A673 (cell line): ENCODE measurements around the gene ROM1. TPM values are rescaled to one million over a fixed set of nuclear protein-coding genes. Genes with fewer than 3 reads are reported as not detected.

ENCODE experiments used
- BruUV-seq: library from RNA; stranded (reverse); fragments of 400-500 nt; replicated peaks from 2 replicates; lab custom pipeline; 2021; lab: Mats Ljungman, UMichigan
- CTCF ChIA-PET: fragments of 300-600 bp; sonication (Branson Sonifier 250); formaldehyde crosslinking; loops from one replicate; lab custom pipeline; 2022; ENCODE audit warnings: antibody characterized with exemption; lab: Charles Lee
- POLR2A ChIA-PET: fragments of 300-600 bp; sonication (Branson Sonifier 250); formaldehyde crosslinking; loops from one replicate; lab custom pipeline; 2022; ENCODE audit warnings: antibody characterized with exemption; ENCODE audit not compliant: low non-redundant PET; lab: Charles Lee
- DNase-seq: peaks from one replicate; pipeline ENCODE4 v3.0.0-alpha.2; 2015; ENCODE audit warnings: low spot score
- H3K27ac ChIP-seq: fragments of 200-600 bp; sonication (generic); 2 replicates; pipeline ENCODE4 v1.5.1; 2016; ENCODE audit warnings: mixed run types, low read depth, mild to moderate bottlenecking, mixed read lengths, antibody characterized with exemption, low read length; ENCODE audit not compliant: poor library complexity, severe bottlenecking
- H3K27me3 ChIP-seq: fragments of 200-600 bp; sonication (generic); replicated peaks from 2 replicates; pipeline ENCODE4 v1.6.1; 2017; ENCODE audit warnings: mixed run types, low read depth, mild to moderate bottlenecking, mixed read lengths, antibody characterized with exemption, low read length; ENCODE audit not compliant: insufficient read depth, poor library complexity
- H3K36me3 ChIP-seq: fragments of 200-600 bp; sonication (generic); 2 replicates; pipeline ENCODE4 v1.6.1; 2016; ENCODE audit warnings: mixed run types, mild to moderate bottlenecking, mixed read lengths, antibody characterized with exemption, low read length; ENCODE audit not compliant: insufficient read depth, poor library complexity, severe bottlenecking
- H3K4me1 ChIP-seq: fragments of 200-600 bp; sonication (generic); 2 replicates; pipeline ENCODE4 v1.6.1; 2017; ENCODE audit warnings: mixed run types, mild to moderate bottlenecking, mixed read lengths, antibody characterized with exemption, low read length; ENCODE audit not compliant: insufficient read depth, poor library complexity, severe bottlenecking
- H3K4me3 ChIP-seq: fragments of 200-600 bp; sonication (generic); 2 replicates; pipeline ENCODE4 v1.5.1; 2016; ENCODE audit warnings: low read depth, mixed run types, mild to moderate bottlenecking, mixed read lengths, low read length; ENCODE audit not compliant: poor library complexity, severe bottlenecking
- H3K9me3 ChIP-seq: fragments of 200-600 bp; sonication (generic); 2 replicates; pipeline ENCODE4 v1.6.1; 2016; ENCODE audit warnings: mixed run types, low read depth, mild to moderate bottlenecking, mixed read lengths, antibody characterized with exemption, low read length; ENCODE audit not compliant: poor library complexity, severe bottlenecking
- CTCF ChIP-seq: fragments of 300-800, 200-600 bp; sonication (generic); conservative IDR thresholded peaks from 2 replicates; pipeline ENCODE4 v1.5.1; 2017; ENCODE audit warnings: low read depth, mild to moderate bottlenecking, antibody characterized with exemption, low read length, moderate library complexity, mixed read lengths
- EZH2 ChIP-seq: fragments of 200-600 bp; sonication (generic); IDR thresholded peaks from 2 replicates; pipeline ENCODE4 v1.6.1; 2017; ENCODE audit warnings: borderline replicate concordance, low read depth, mild to moderate bottlenecking, mixed read lengths, antibody characterized with exemption, low read length; ENCODE audit not compliant: poor library complexity, severe bottlenecking
- intact Hi-C: fragments of 100-400 bp; cut with micrococcal nuclease; formaldehyde crosslinking; loops from one replicate; pipeline ENCODE4 v1.10.0; 2022; ENCODE audit not compliant: unreplicated experiment
- total RNA-seq: library from RNA; stranded (reverse); gene quantifications from 2 replicates; pipeline ENCODE4 v1.2.3, GENCODE V29; 2021

The ROM1 gene
- total RNA-seq, 1 experiment from 2014 or later, result 1.1 TPM

- POLR2A ChIA-PET, result interaction anchor here (1.0 kb wide), 1 partner anchor 9 kb away, joined by 8 read pairs; the partner anchor contains the start of gene TUT1
- intact Hi-C loops, result no loop called here
- Histone ChIP-seq H3K27me3 (no peaks in the 10 kb centered on the region), H3K4me1 (peaks cover 21% of the 10 kb centered on the region), H3K9me3 (no peaks in the 10 kb centered on the region), H3K27ac (peak overlapping the region; percentile 97), H3K36me3 (peaks cover 36% of the 10 kb centered on the region), H3K4me3 (peak overlapping the region; percentile 95)
- TF ChIP-seq EZH2 (no peak), CTCF (no peak)
- CTCF ChIA-PET, result interaction anchor here (0.9 to 1.1 kb wide), 2 partner anchors 9 to 11 kb away, joined by 5 to 6 read pairs; partner anchors contain the start of gene TUT1
- no TSS peak for BruUV-seq
- DNase-seq, result no peak
Measured at GRCh38 chr11:62601122-62601371, 12.0 kb upstream of the ROM1 start.

- CTCF ChIA-PET, result interaction anchor here (0.6 to 1.1 kb wide), 3 partner anchors 9 to 10 kb away, joined by 3 to 6 read pairs (median 5); partner anchors contain the start of gene TUT1
- POLR2A ChIA-PET, result interaction anchor here (0.6 to 1.0 kb wide), 3 partner anchors 10 to 27 kb away, joined by 3 to 8 read pairs (median 5); partner anchors contain the start of gene TUT1
- Histone ChIP-seq H3K36me3 (peaks cover 31% of the 10 kb centered on the region), H3K27ac (peak within 1 kb of the TSS; percentile 97), H3K4me3 (peak within 1 kb of the TSS; percentile 95), H3K9me3 (no peaks in the 10 kb centered on the region), H3K4me1 (peaks cover 21% of the 10 kb centered on the region), H3K27me3 (no peaks in the 10 kb centered on the region)
- peak; percentile 100 for DNase-seq
- intact Hi-C loops, result no loop called here
- BruUV-seq, result no TSS peak
- no peak for TF ChIP-seq CTCF
- no peak for TF ChIP-seq EZH2
Measured at GRCh38 chr11:62601372-62602140, 11.5 kb upstream of the ROM1 start, which contains the start of gene MTA2. Gene MTA2 (minus strand): TSS chr11:62601865. CDS start chr11:62601450, 415 bp downstream.

GRCh38 chr11:62602141-62603071, 10.7 kb upstream of the ROM1 start:
- Histone ChIP-seq H3K27ac (peak overlapping the region; percentile 97), H3K4me1 (peaks cover 22% of the 10 kb centered on the region), H3K9me3 (no peaks in the 10 kb centered on the region), H3K36me3 (peaks cover 22% of the 10 kb centered on the region), H3K4me3 (peak overlapping the region; percentile 95), H3K27me3 (no peaks in the 10 kb centered on the region)
- DNase-seq, result peak; percentile 81
- ChIA-PET CTCF (interaction anchor here (1.1 kb wide), 1 partner anchor 11 kb away, joined by 5 read pairs; the partner anchor contains the start of gene TUT1), POLR2A (interaction anchor here (0.5 to 1.0 kb wide), 3 partner anchors 11 to 67 kb away, joined by 3 to 8 read pairs (median 3); partner anchors contain the start of gene TUT1)
- TF ChIP-seq CTCF, result no peak
- no peak for TF ChIP-seq EZH2
- no TSS peak for BruUV-seq
- intact Hi-C loops, result no loop called here
